HG02884 (cell line): ENCODE measurements around the gene IL10RB.
"Not testable (repeated sequence)": the region's sequence is repeated elsewhere in the genome, so short reads cannot be mapped to it uniquely, and the experiment has no call there.

Experiments
- ATAC-seq: cut with Tn5 transposase; IDR thresholded peaks from one replicate; pipeline ENCODE4 v1.9.1; 2021; ENCODE audit warnings: mild to moderate bottlenecking, moderate library complexity; ENCODE audit not compliant: unreplicated experiment

The IL10RB gene

GRCh38 chr21:33239559-33240127 is 26.5 kb upstream of the IL10RB start:
- not testable (repeated sequence) for ATAC-seq

GRCh38 chr21:33240404-33240803 is 25.8 kb upstream of the IL10RB start:
- ATAC-seq = no peak

GRCh38 chr21:33241846-33242245 is 24.3 kb upstream of the IL10RB start:
- no peak for ATAC-seq

GRCh38 chr21:33242846-33243245 is 23.3 kb upstream of the IL10RB start:
- ATAC-seq = not testable (repeated sequence)

GRCh38 chr21:33244082-33244778 is 21.9 kb upstream of the IL10RB start:
- no peak for ATAC-seq

- ATAC-seq = no peak
These were observed 21.4 kb upstream of the IL10RB start for GRCh38 chr21:33244779-33245105.

- ATAC-seq = no peak
These were observed 20.8 kb upstream of the IL10RB start for GRCh38 chr21:33245289-33245918.

- no peak for ATAC-seq
These were observed 19.7 kb upstream of the IL10RB start for GRCh38 chr21:33246506-33246905.

GRCh38 chr21:33246963-33247362 is 19.2 kb upstream of the IL10RB start:
- ATAC-seq = no peak

- no peak for ATAC-seq
These were observed 18.6 kb upstream of the IL10RB start for GRCh38 chr21:33247599-33247998.

- ATAC-seq = no peak
These were observed 16.7 kb upstream of the IL10RB start for GRCh38 chr21:33249331-33250002.

GRCh38 chr21:33251119-33251518 is 15.0 kb upstream of the IL10RB start:
- no peak for ATAC-seq

GRCh38 chr21:33253382-33253781 is 12.8 kb upstream of the IL10RB start:
- not testable (repeated sequence) for ATAC-seq

- no peak for ATAC-seq
These were observed 11.4 kb upstream of the IL10RB start for GRCh38 chr21:33254766-33255165.

- ATAC-seq = no peak
These were observed 10.8 kb upstream of the IL10RB start for GRCh38 chr21:33255404-33255803.

- no peak for ATAC-seq
These were observed 10.1 kb upstream of the IL10RB start for GRCh38 chr21:33256019-33256418.

- ATAC-seq = no peak
These were observed 8.9 kb upstream of the IL10RB start for GRCh38 chr21:33257094-33257803.

GRCh38 chr21:33258475-33258874 is 7.7 kb upstream of the IL10RB start:
- ATAC-seq = no peak

GRCh38 chr21:33259428-33259827 is 6.7 kb upstream of the IL10RB start:
- no peak for ATAC-seq

- ATAC-seq = no peak
These were observed 6.2 kb upstream of the IL10RB start for GRCh38 chr21:33259995-33260394.

- no peak for ATAC-seq
These were observed 4.5 kb upstream of the IL10RB start for GRCh38 chr21:33261635-33262034.
